Epithelial cell of proximal tubule (primary cell): ENCODE data around the gene ROCK2. TPM values are rescaled to one million over a fixed set of nuclear protein-coding genes. Genes with fewer than 3 reads are reported as not detected.

Experiments
- DNase-seq: peaks from one replicate; pipeline ENCODE4 v3.0.0-alpha.2; 2011; ENCODE audit warnings: low read depth
- H3K4me3 ChIP-seq: 2 replicates; pipeline ENCODE4 v1.5.1; 2011; ENCODE audit warnings: low read depth, mild to moderate bottlenecking, low read length
- CTCF ChIP-seq: conservative IDR thresholded peaks from 2 replicates; pipeline ENCODE4 v1.5.1; 2012; ENCODE audit warnings: low read depth, mild to moderate bottlenecking, low read length
- total RNA-seq: library from RNA; depleted of rRNA; stranded (reverse); fragments of >200 nt; gene quantifications from 2 replicates; pipeline ENCODE4 v1.2.3, GENCODE V29; 2015

ROCK2 gene
- total RNA-seq, 1 donor from 2014 or later = 22.2 TPM

- no peak for DNase-seq
- no peak overlapping the region for H3K4me3 ChIP-seq
- TF ChIP-seq CTCF = no peak
These were observed 18.3 kb downstream of the ROCK2 start for GRCh38 chr2:11325961-11326676.

GRCh38 chr2:11321847-11322246 is 22.6 kb downstream of the ROCK2 start:
- DNase-seq = no peak
- H3K4me3 ChIP-seq = no peak overlapping the region
- no peak for TF ChIP-seq CTCF

- peak; percentile 35 for TF ChIP-seq CTCF
- H3K4me3 ChIP-seq = no peak overlapping the region
- DNase-seq = no peak
These were observed 23.5 kb downstream of the ROCK2 start for GRCh38 chr2:11320698-11321492.

GRCh38 chr2:11319939-11320338 is 24.5 kb downstream of the ROCK2 start:
- TF ChIP-seq CTCF = no peak
- DNase-seq = no peak

GRCh38 chr2:11315074-11315705 is 29.2 kb downstream of the ROCK2 start:
- TF ChIP-seq CTCF = no peak
- no peak for DNase-seq
- no peak overlapping the region for H3K4me3 ChIP-seq

More at GRCh38 chr2:11319939-11320338, 24.5 kb downstream of the ROCK2 start:
- no peak overlapping the region for H3K4me3 ChIP-seq

- TF ChIP-seq CTCF = no peak
- no peak overlapping the region for H3K4me3 ChIP-seq
- DNase-seq = no peak
These were observed 29.9 kb downstream of the ROCK2 start for GRCh38 chr2:11314487-11314886.
